ENCODE results near the gene MEF2D. TPM values are rescaled to one million over a fixed set of nuclear protein-coding genes. Genes with fewer than 3 reads are reported as not detected.

MEF2D gene
- total RNA-seq, 1 donor from 2014 or later = 4.9 TPM

DNA sequence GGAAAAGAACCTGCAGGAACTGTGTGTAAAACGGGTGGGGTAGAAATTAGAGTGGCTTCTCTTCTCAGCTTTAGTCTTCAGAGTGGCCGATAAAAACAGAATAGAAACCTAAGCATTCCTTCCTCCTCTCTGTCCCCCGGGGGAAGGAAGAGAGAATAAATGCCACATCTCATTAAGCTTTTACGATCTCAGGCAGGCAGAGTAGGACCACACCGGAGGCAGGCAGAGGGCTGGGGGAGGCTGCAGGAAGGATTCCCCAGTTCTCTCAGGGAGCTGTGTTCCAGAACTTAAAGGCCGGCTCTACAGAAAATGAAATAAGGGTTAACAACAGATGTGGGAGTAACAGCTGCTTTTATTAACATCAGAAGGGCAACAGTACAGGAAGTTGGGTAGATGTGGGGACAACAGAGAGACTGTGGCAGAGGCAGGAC is 24.5 kb upstream of the MEF2D start:
- FAIRE-seq (no peak), DNase-seq (ENCODE audit: low spot score in 2 of 2) (no peak)

DNA sequence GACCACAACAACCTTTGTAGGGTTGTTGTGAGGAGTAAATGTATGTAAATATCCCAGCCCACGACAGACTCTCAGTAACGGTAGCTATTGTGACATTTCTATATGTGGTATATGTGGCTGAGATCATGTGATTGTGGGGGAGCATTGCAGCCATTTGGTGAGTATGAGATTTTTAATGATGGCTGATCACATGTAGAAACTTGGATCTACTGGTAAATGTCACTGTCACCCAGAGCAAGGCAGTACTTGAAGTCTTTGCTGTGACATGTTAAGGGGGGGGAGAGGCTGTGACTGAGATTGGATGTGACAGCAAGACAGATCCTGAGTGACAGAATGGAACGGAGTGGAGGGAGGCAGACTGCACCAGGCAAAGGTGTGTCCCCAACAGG is 23.9 kb upstream of the MEF2D start:
- FAIRE-seq = no peak
- DNase-seq (ENCODE audit: low spot score in 2 of 2) = no peak

DNA sequence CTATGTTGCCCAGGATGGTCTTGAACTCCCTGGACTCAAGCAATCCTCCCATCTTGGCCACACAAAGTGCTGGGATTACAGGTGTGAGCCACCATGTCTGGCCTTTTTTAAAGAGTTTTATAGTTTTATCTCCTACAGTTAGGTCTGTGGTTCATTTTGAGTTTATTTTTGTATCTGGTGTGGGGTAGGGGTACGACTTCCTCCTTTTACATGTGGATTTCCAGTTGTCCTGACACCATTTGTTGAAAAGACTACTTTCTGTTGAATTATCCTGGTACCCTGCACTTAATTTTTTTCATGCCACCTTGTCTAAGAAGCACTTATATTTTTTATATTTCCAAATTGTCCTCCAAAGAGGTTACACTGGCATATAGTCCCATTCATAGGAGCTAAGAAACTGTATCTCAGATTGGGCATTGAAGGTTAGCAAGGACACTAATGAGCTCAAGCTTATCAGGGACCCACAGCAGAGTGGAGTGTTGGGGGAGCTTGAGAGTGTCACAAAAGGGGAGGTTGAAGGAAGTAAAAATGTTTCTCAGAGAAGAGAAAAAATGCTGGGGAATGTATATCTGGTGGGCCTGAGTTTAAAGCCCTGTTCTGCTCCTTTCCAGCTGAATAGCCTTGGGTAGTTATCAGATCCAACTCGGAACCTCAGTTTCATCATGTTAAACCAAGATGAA is 23.4 kb upstream of the MEF2D start:
- no peak for FAIRE-seq
- no peak for DNase-seq (ENCODE audit: low spot score in 2 of 2)

DNA sequence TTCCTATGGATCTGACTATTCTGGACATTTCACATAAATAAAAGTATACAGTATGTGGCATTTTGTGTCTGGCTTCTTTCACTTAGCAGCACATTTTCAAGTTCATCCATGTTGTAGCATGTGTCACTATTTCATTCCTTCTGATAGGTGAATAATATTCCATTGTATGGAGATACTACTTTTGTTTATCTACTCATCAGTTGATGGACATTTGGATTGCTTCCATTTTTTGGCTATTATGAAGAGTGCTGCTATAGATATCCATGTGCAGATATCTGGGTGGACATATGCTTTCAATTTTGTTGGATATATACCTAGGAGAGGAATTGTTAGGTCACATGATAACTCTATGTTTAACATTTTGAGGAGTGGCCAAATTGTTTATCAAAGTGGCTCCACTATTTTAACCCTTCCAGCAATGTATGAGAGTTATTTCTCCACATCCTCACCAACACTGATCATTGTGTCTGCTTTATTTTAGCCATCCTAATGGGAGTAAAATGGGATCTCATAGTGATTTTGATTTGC is 21.9 kb upstream of the MEF2D start:
- no peak for DNase-seq (ENCODE audit: low spot score in 2 of 2)
- no peak for FAIRE-seq

DNA sequence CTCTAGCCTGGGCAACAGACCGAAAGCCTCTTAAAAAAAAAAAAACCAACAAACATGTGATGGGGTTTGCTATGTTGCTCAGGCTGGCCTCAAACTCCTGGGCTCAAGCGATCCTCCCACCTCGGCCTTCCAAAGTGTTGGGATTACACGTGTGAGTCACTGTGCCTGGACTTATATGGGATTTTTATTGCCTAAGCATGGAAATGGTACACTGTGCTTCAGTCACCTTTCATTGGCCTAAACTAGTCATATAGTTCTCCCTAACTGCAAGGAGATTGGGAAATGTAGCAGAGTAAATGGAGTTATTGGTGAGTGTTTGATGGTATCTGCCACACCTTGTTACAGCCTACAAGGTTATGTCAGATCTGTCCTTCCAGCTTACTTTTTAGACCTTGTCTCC is 17.2 kb upstream of the MEF2D start:
- no peak for DNase-seq (ENCODE audit: low spot score in 2 of 2)
- no peak for FAIRE-seq

DNA sequence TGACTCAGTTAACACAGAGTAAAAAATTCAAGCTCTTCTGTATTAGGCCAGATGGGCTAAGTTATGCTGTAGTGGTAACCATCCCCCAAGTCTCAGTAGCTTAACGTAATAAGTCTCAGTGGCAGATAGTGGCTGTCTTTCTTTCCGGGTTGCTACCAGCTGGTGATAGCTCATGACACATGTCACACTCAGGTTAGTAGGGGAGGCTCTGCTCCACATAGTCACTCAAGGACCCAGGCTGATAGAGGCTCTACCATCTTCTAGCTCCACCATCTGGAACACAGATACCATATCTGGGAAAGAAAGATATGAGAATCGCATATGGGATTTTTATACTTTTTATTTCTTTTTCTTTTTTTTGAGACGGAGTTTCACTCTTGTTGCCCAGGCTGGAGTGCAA is 16.2 kb upstream of the MEF2D start:
- no peak for DNase-seq (ENCODE audit: low spot score in 2 of 2)
- FAIRE-seq = no peak

DNA sequence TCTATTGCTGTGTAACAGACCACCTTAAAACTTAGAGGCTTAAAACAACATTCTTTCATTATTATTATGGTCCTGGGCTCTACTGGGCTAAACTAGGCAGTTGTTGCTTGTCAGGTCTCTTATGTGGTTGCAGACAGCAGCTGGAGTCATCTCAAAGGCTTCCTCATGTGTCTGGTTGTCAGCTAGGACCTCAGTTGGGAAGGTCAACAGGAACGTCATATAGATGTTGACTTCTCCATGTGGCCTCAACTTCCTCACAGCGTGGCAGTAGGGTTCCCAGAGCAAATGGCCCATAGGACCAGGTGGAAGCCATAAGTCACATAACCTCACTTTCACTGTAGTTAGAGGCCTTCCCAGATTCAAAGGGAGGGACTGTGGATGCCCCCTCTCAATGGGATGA is 15.4 kb upstream of the MEF2D start:
- FAIRE-seq (no peak), DNase-seq (ENCODE audit: low spot score in 2 of 2) (no peak)

DNA sequence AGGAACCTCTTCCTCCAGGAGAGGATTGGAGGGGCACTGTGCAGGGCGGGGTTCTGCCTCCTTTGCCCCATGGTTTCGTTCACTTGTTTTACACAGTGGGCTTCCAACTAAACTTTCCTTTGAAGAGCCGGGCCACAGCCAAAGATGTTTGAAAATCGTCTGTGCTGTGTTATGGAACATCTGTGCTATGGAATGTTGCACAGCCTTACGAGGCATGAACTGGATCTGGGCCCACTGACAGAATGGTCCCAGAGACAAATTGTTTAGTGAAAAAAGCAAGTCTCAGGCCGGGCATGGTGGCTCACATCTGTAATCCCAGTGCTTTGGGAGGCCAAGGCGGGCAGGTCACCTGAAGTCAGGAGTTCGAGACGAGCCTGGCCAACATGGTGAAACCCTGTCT is 12.6 kb upstream of the MEF2D start:
- FAIRE-seq (no peak), DNase-seq (ENCODE audit: low spot score in 2 of 2) (no peak)

DNA sequence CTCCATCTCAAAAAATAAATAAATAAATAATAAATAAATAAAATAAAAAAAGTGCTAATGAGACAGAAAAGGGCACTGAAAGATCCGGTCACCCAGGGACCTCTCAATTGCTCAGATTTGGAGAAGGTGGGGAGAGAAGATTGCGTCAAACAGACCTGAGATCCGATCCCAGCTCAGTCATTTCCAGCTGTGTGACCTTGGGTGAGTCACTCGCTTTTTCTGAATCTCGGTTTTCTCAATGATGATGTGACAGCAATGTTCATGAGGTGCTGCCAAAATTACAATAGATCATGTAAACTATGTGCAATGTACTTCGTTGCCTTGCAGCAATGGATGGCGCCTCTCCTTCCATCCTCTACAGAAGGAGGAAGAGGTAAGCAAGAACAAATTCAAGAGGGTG is 11.1 kb upstream of the MEF2D start:
- DNase-seq (ENCODE audit: low spot score in 2 of 2) = no peak
- FAIRE-seq = no peak

DNA sequence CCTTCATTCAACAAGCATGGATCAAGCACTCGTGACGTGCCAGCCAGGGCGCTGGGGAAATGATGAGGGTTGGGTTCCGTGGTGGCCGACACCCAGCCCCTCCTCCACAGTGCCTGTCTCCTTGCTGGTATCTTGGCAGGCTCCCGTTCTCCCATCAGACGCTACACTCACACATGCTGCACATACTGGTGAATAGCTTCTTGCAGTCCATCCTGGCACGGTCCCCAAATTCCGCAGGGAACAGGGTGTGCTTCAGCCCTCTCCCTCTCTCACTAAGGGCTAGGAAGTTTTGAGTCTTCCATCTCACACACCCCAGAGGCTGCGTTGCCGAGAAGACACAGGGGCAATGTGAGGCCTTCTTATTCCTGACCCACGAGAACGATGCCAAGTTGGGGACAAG is 10.1 kb upstream of the MEF2D start:
- FAIRE-seq = no peak

DNA sequence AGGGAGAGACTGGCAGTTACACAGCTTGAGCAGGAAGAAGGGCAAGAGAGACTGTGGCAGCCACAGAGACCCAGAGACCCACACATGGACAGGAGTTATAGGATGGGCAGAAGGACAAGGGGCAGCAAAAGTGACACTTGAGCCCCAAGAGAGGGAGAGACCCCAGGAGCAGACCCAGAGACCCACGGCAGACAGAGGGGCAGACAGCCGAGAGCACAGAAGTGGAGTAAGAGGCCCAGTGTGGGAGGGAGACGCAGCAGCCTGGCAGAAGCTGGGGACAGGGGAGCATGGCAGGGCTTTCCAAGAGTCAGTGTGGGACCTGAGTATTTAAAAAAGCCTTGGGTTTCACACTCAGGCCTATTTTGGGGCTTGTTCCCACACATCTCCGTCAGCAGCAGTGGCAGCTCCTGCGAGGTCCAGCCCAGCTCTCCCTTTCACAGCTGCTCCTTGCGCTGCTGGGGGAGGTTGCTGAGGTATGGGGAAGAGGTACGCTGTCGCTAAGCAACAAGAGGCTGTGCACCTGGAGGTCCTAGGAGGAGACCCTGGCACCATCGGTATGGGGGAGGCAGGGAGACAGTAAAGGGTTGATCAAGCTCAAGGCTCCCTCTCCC is 9.0 kb upstream of the MEF2D start:
- DNase-seq (ENCODE audit: low spot score in 2 of 2) (no peak), FAIRE-seq (no peak)

More for the DNA sequence above, 10.1 kb upstream of the MEF2D start:
- DNase-seq (ENCODE audit: low spot score in 2 of 2) = no peak

DNA sequence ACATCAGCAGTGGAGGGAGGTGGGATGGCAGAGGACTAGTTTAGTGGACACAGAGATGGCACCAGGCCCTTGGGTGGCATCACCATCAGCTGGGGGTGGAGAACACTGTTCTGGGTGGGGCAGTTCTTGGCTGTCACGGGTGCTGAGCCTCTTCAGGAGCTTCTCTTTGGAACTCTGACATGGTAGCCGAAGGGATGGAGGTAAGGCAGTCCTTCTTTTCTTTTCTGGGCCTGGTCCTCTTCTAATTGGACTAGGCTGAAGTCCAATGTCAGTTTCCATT is 8.3 kb upstream of the MEF2D start:
- DNase-seq (ENCODE audit: low spot score in 2 of 2) (no peak), FAIRE-seq (no peak)

DNA sequence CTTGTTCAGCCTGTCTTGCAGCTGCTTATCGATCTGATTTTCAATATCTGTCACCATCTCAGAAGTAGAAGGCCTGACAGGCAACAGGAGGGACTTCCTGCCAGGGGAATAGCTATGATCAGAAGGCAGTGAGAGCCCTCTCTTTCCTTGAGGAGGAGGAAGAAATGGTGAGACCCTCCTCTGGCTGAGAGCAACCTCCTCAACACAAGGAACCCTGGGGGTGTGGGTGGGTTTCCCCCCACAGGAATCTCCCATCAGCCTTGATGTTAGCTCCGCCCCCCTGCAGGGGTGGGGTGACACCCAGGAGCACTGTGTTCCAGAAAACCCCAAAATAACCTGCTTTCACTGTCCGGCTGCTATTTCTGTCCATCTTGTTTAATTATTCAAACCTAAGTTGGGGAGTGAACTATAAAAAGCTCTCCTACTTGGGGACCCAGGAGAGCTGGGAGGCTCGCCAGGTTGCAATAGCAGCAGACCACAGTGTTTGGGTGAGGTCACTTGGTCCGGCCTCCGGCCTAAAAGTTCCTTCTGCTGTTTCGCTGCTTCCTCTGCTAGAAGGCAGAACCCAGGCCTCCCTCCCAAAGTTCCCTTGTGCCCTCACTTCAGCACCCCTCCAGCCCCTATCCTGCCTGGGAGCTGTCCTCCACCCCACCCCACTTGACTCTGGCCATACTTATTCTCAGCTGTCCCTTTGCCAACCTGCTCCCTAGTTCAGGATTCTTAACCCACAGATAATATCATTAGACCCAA is 7.8 kb upstream of the MEF2D start:
- no peak for DNase-seq (ENCODE audit: low spot score in 2 of 2)
- FAIRE-seq = no peak

DNA sequence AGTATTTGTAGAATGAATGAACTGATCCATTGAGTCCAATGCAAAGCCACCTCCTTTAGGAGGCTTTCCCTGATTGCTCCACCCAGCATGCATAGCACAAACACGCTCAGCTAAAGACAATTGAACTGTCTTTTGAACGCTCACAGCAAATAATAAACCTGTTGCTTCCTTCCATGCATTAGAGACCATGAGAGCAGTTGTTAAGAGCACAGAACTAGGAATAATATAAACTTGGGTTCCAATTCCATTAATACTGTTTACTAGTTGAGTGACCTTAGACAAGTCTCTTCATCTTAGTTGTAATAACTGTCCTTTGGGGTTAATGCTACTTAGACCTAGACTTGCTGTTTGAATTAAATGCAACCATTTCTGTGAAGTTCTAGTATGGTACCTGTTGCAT is 5.9 kb upstream of the MEF2D start:
- no peak for FAIRE-seq
- no peak for DNase-seq (ENCODE audit: low spot score in 2 of 2)

DNA sequence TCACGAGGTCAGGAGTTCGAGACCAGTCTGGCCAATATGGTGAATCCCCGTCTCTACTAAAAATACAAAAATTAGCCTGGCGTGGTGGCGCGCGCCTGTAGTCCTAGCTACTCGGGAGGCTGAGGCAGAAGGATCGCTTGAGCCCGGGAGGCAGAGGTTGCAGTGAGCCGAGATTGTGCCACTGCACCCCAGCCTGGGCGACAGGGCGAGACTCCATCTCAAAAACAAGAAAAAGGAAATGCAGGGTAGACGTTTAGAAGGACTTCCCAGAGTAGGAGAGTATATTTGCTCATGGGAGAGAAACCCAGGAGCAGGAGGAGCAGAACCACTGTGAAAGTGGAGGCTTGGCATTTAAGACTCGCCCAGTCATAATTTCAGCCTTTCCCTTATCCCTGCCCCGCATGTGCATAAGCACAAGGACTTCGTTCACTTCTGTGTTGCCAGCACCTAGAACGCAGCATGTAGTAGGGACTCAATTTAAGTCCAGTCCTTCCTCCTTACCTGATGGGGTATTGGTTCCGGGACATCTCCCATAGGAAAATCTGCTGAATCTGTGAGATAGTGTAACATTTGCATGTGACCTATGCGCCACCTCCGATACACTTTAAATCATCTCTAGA is 5.2 kb upstream of the MEF2D start:
- no peak for FAIRE-seq
- no peak for DNase-seq (ENCODE audit: low spot score in 2 of 2)

DNA sequence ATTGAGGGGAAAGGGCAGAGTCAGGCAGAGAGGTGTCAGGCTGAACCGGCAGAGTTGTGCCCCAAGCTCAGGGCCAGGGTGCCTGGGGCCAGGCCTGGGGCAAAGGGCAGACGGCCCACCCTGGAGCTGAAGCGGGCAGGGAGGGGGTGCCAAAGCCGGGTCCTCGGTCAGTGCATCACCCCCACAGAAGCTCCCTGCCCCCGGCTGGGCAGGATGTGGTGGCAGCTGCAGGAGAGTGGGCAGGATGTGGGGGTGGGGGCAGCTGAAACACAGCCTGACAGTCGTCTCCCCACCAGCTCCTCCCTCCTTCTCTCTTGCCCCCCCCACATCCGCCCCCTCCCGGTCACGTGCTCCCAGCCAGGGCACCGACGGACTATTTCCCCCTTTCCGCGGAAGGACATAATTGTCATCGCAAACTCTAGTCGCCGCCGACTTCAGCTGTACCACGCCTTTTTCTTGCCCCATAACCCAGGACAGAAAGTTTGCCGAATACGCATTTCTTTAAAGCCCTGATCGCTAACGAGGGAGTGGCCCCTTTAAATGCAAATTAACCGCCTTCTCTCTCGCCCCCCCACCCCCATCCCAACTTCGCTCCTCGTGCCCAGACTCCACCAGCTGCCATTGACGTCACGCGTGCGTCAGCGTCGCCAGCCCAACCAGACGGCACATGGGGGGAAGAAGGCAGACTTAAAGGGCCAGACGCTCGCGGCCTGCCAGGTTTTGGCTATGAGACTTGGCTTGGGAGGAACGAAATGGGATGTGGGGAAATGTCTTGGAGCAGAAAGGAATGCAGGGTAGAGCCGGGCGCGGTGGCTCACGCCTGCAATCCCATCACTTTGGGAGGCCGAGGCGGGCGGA is 4.5 kb upstream of the MEF2D start:
- FAIRE-seq = no peak
- DNase-seq (ENCODE audit: low spot score in 2 of 2) = peak; percentile 84 to 87

DNA sequence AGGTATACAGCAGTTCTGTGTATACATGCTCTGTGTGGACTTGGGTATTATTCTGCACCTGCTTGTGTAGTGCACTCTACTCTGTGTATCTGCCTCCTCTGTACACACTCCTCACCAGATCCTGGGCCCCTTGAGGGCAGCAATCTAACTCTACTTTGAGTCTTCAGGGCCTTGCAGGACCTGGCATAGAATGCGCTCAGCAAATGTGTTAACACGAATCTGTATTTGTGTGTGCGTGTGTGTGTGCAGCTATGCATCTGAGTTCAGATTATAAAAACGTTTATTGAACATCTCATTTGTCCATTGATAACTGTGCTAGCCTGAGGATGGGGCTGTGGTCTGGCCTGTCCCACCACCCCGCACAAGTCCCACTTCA is 3.9 kb upstream of the MEF2D start:
- no peak for FAIRE-seq
- no peak for DNase-seq (ENCODE audit: low spot score in 2 of 2)

DNA sequence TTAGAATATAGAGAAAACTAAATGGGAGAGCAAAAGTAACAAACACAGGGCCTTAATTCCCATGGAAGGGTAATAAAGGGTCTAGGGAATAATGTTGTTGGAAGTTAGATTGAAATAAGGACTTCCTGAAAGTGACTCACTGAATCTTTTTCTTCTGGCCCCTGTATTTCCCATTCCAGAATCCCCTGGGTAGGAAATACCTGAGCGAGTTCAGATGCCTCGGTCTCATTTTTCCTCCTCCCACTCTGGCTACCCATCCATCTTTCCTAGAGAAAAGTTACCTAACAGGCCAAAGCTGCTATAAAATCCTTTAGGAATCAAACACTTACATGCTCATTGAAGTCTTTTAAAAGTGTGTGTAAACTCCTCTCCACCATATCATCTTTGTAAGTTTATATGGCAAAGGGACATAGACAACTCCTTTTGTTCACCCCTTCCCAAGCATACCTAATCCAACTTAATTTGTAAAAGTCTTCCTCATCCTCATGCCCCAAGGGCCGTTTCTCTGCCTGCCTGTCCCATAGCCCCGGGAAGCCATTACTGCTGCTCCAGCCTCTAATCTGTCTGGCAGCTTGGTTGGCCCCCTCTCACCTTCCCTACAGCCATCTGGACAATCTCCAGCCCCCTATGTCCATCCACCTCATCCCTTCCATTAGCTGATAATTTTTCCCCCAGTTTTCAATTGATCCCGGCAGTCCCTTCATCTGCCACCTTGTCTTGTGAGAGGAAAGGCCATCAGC is 3.3 kb upstream of the MEF2D start:
- DNase-seq (ENCODE audit: low spot score in 2 of 2) = no peak
- FAIRE-seq = no peak

DNA sequence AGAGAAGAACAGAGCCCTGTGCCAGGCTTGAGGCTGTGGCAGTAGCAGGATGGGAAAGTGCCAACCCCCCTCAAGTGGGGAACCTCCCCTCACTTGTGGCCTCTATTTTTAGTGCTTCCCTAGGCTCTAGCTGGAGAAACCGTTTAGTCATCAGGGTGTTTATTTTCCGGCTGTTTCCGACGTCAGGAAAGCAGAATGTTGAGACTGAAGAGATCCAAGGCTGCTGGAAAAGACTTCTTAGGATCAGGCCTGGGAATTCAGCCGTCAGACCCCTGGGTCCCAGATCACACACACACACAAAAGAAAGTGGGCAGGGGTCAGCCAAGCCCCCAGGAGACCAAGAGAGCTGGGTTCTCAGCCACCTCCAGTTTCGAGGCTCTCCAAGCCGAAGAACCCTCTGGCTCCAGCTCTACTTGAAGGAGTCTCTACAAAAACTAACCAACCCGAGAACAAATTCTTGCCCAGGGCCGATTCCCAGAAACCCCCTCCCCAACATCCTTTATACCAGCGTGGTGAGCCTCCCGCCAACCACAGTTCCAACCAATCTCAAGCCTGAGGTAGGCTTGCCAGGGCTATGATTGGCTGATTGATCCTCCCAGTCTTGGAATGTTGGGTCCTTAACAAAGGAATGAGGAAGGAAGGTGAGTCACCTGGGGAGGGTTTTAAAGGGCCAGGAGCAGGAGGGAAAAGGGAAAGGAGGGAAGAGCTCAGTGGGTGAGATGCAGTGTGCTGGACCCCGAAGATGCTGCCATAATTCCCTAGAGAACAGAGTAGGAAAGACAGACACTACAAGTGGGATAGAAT is 2.5 kb upstream of the MEF2D start:
- DNase-seq (ENCODE audit: low spot score in 2 of 2) (no peak), FAIRE-seq (no peak)

Measured in frontal cortex (tissue), 4 donors.